H1 (cell line): ENCODE data around the gene ANKIB1. TPM values are rescaled to one million over a fixed set of nuclear protein-coding genes. Genes with fewer than 3 reads are reported as not detected.

ENCODE experiments used
- CTCF ChIA-PET: fragments of 300-600 bp; sonication (Branson Sonifier 250); formaldehyde crosslinking; loops from one replicate; lab custom pipeline; 2021; ENCODE audit not compliant: partially characterized antibody; lab: Charles Lee
- POLR2A ChIA-PET: fragments of 300-600 bp; sonication (Branson Sonifier 250); formaldehyde crosslinking; loops from one replicate; lab custom pipeline; 2021; ENCODE audit warnings: inconsistent platforms; ENCODE audit not compliant: partially characterized antibody; lab: Charles Lee
- DNase-seq, 2 experiments: peaks; one replicate each; pipeline versions ENCODE4 v3.0.0 to v3.0.0-alpha.2; 2010 to 2022; ENCODE audit warnings: low spot score in 2 of 2, low read depth in 1 of 2, mixed read lengths in 1 of 2
- FAIRE-seq: peaks from 2 replicates; lab custom pipeline; 2011; peaks lifted over from hg19 to GRCh38; lab: Jason Lieb, UNC
- H2AFZ ChIP-seq: 2 replicates; pipeline ENCODE4 v1.8.1; 2012; ENCODE audit warnings: low read length, inconsistent platforms
- H2AK5ac ChIP-seq: 2 replicates; pipeline ENCODE4 v1.6.1; 2013; ENCODE audit warnings: low read depth, low read length
- H2BK120ac ChIP-seq: replicated peaks from 2 replicates; pipeline ENCODE3; 2013; ENCODE audit warnings: low read depth, low read length, inconsistent platforms
- H2BK12ac ChIP-seq: 2 replicates; pipeline ENCODE4 v1.6.1; 2013; ENCODE audit warnings: low read depth, low read length
- H2BK15ac ChIP-seq: 2 replicates; pipeline ENCODE4 v1.6.1; 2013; ENCODE audit warnings: low read length
- H2BK20ac ChIP-seq: 2 replicates; pipeline ENCODE4 v1.6.1; 2013; ENCODE audit warnings: low read length
- H2BK5ac ChIP-seq: 2 replicates; pipeline ENCODE4 v1.6.1; 2013; ENCODE audit warnings: low read depth, low read length
- H3K14ac ChIP-seq: 2 replicates; pipeline ENCODE4 v1.6.1; 2013; ENCODE audit warnings: inconsistent platforms; ENCODE audit not compliant: insufficient read length
- H3K18ac ChIP-seq: 2 replicates; pipeline ENCODE4 v1.6.1; 2013; ENCODE audit warnings: low read length; ENCODE audit errors: extremely low read depth
- H3K23ac ChIP-seq: 2 replicates; pipeline ENCODE4 v1.6.1; 2013; ENCODE audit warnings: inconsistent platforms; ENCODE audit not compliant: insufficient read length
- H3K23me2 ChIP-seq: 2 replicates; pipeline ENCODE4 v1.6.1; 2013; ENCODE audit warnings: low read depth, low read length
- H3K27ac ChIP-seq: 2 replicates; pipeline ENCODE4 v1.6.1; 2011; ENCODE audit warnings: low read depth, low read length, inconsistent platforms
- H3K27me3 ChIP-seq, 4 experiments: replicated peaks in 1 of 4; 1 replicate in 1 of 4; 2 replicates in 3 of 4; pipeline versions ENCODE4 v1.6.1 to v1.8.1; 2011 to 2013; ENCODE audit warnings: low read length in 3 of 4, mild to moderate bottlenecking in 3 of 4, inconsistent platforms in 2 of 4, mixed read lengths in 2 of 4, moderate library complexity in 1 of 4; ENCODE audit not compliant: control insufficient read depth in 3 of 4, insufficient read depth in 3 of 4; ENCODE audit errors: extremely low read depth in 1 of 4
- H3K36me3 ChIP-seq, 4 experiments: 2 replicates each; pipeline versions ENCODE4 v1.6.1 to v1.8.1; 2011 to 2013; ENCODE audit warnings: mild to moderate bottlenecking in 4 of 4, low read length in 3 of 4, moderate library complexity in 2 of 4, control low read depth in 1 of 4, inconsistent platforms in 1 of 4; ENCODE audit not compliant: insufficient read depth in 4 of 4, control insufficient read depth in 2 of 4
- H3K4ac ChIP-seq: replicated peaks from 2 replicates; pipeline ENCODE3; 2013; ENCODE audit warnings: low read length, low read depth, mixed read lengths, inconsistent platforms; ENCODE audit not compliant: insufficient read length
- H3K4me1 ChIP-seq, 4 experiments: replicated peaks in 1 of 4; 1 replicate in 1 of 4; 2 replicates in 3 of 4; pipeline versions ENCODE4 v1.6.1 to v1.8.1; 2011 to 2013; ENCODE audit warnings: low read length in 3 of 4, inconsistent platforms in 2 of 4, mixed read lengths in 1 of 4; ENCODE audit not compliant: insufficient read depth in 4 of 4, control insufficient read depth in 3 of 4
- H3K4me2 ChIP-seq, 2 experiments: 2 replicates each; pipeline versions ENCODE4 v1.6.1 to v1.8.1; 2011 to 2013; ENCODE audit warnings: low read depth in 2 of 2, low read length in 2 of 2, control low read depth in 1 of 2, inconsistent platforms in 1 of 2, mild to moderate bottlenecking in 1 of 2; ENCODE audit not compliant: insufficient read depth in 1 of 2
- H3K4me3 ChIP-seq, 4 experiments: fragments of 200-600, 300-600 bp in 1 of 4; sonication (generic), shearing (Covaris generic), sonication (Bioruptor Twin) in 1 of 4; 2 replicates each; pipeline versions ENCODE4 v1.5.1 to v1.8.1; 2011 to 2016; ENCODE audit warnings: low read length in 4 of 4, low read depth in 3 of 4, control low read depth in 2 of 4, inconsistent platforms in 2 of 4, mild to moderate bottlenecking in 2 of 4, mixed read lengths in 1 of 4, moderate library complexity in 1 of 4; ENCODE audit not compliant: insufficient read depth in 2 of 4; ENCODE audit errors: extremely low read depth in 1 of 4
- H3K56ac ChIP-seq: replicated peaks from 2 replicates; pipeline ENCODE3; 2013; ENCODE audit warnings: low read depth, mild to moderate bottlenecking, mixed read lengths, low read length, inconsistent platforms; ENCODE audit not compliant: insufficient read length
- H3K79me1 ChIP-seq: 2 replicates; pipeline ENCODE4 v1.6.1; 2013; ENCODE audit warnings: low read depth, low read length, control low read depth
- H3K79me2 ChIP-seq, 2 experiments: 2 replicates each; pipeline versions ENCODE4 v1.6.1 to v1.8.1; 2012 to 2013; ENCODE audit warnings: low read length in 2 of 2, mild to moderate bottlenecking in 2 of 2, inconsistent platforms in 1 of 2; ENCODE audit not compliant: insufficient read depth in 2 of 2, control insufficient read depth in 1 of 2
- H3K9ac ChIP-seq, 4 experiments: replicated peaks in 1 of 4; 1 replicate in 1 of 4; 2 replicates in 3 of 4; pipeline versions ENCODE4 v1.6.1 to v1.8.1; 2011 to 2013; ENCODE audit warnings: low read depth in 3 of 4, low read length in 3 of 4, control low read depth in 2 of 4, mild to moderate bottlenecking in 2 of 4, moderate library complexity in 2 of 4, inconsistent platforms in 1 of 4; ENCODE audit errors: extremely low read depth in 1 of 4
- H3K9me3 ChIP-seq, 2 experiments: 2 replicates each; pipeline versions ENCODE4 v1.6.1 to v1.8.1; 2012 to 2013; ENCODE audit warnings: mild to moderate bottlenecking in 2 of 2, moderate library complexity in 2 of 2, control low read depth in 1 of 2, inconsistent platforms in 1 of 2, low read depth in 1 of 2, low read length in 1 of 2, mixed read lengths in 1 of 2; ENCODE audit not compliant: insufficient read depth in 2 of 2
- H4K20me1 ChIP-seq, 2 experiments: replicated peaks in 1 of 2; 2 replicates each; pipeline versions ENCODE3 to v1.8.1; 2011 to 2013; ENCODE audit warnings: inconsistent platforms in 2 of 2, low read length in 2 of 2, mild to moderate bottlenecking in 1 of 2; ENCODE audit not compliant: insufficient read depth in 2 of 2, control insufficient read depth in 1 of 2
- H4K5ac ChIP-seq: 2 replicates; pipeline ENCODE4 v1.6.1; 2013; ENCODE audit warnings: low read length, low read depth, mixed read lengths, inconsistent platforms; ENCODE audit not compliant: insufficient read length
- H4K8ac ChIP-seq: 2 replicates; pipeline ENCODE4 v1.8.0; 2013; ENCODE audit warnings: mild to moderate bottlenecking, moderate library complexity, low read length, inconsistent platforms; ENCODE audit not compliant: insufficient read depth; ENCODE audit errors: extremely low read depth
- H4K91ac ChIP-seq: replicated peaks from 2 replicates; pipeline ENCODE3; 2013; ENCODE audit warnings: low read length, mixed read lengths, inconsistent platforms; ENCODE audit not compliant: insufficient read length
- CBX8 ChIP-seq: fragments of 300-800, 300-1000 bp; sonication (generic); IDR thresholded peaks from 2 replicates; pipeline ENCODE4 v1.7.1; 2016; ENCODE audit warnings: low read depth, low read length, borderline replicate concordance
- CHD1 ChIP-seq: IDR thresholded peaks from 2 replicates; pipeline ENCODE4 v1.6.1; 2012; ENCODE audit warnings: low read depth, low read length, improper control_type of control experiment
- CREB1 ChIP-seq: IDR thresholded peaks from 2 replicates; pipeline ENCODE4 v1.6.1; 2012; ENCODE audit warnings: inconsistent platforms
- EP300 ChIP-seq, 2 experiments: IDR thresholded peaks; 1 replicate in 1 of 2; 2 replicates in 1 of 2; pipeline ENCODE4 v1.6.1; 2011 to 2012; ENCODE audit warnings: low read depth in 2 of 2, low read length in 2 of 2, mild to moderate bottlenecking in 2 of 2, borderline replicate concordance in 1 of 2, inconsistent platforms in 1 of 2, moderate library complexity in 1 of 2
- KDM1A ChIP-seq: fragments of 200-600, 300-600 bp; sonication (generic); IDR thresholded peaks from 2 replicates; pipeline ENCODE4 v1.7.1; 2016; ENCODE audit warnings: mild to moderate bottlenecking, low read length, borderline replicate concordance
- KDM4A ChIP-seq: IDR thresholded peaks from one replicate; pipeline ENCODE4 v1.7.1; 2012; ENCODE audit warnings: low read depth, mild to moderate bottlenecking, moderate library complexity, low read length, inconsistent platforms; ENCODE audit not compliant: severe bottlenecking
- POLR2AphosphoS5 ChIP-seq: IDR thresholded peaks from 2 replicates; pipeline ENCODE4 v1.6.1; 2011; ENCODE audit warnings: low read depth, low read length
- RNF2 ChIP-seq: fragments of 200-900, 300-1000 bp; sonication (generic); IDR thresholded peaks from 2 replicates; pipeline ENCODE4 v1.7.1; 2016; ENCODE audit warnings: borderline replicate concordance, low read depth, mild to moderate bottlenecking, antibody characterized with exemption, low read length; ENCODE audit not compliant: poor library complexity, severe bottlenecking; ENCODE audit errors: missing control alignments
- SAP30 ChIP-seq: fragments of 300-600 bp; sonication (generic); IDR thresholded peaks from 2 replicates; pipeline ENCODE4 v1.7.1; 2012; ENCODE audit warnings: low read length, moderate library complexity, mild to moderate bottlenecking, inconsistent platforms; ENCODE audit not compliant: insufficient read depth, insufficient replicate concordance
- SP4 ChIP-seq: IDR thresholded peaks from 2 replicates; pipeline ENCODE4 v1.6.1; 2012; ENCODE audit warnings: low read length, inconsistent platforms
- TBP ChIP-seq: IDR thresholded peaks from 2 replicates; pipeline ENCODE4 v1.6.1; 2011; ENCODE audit warnings: low read depth, low read length, improper control_type of control experiment
- WGBS, 2 experiments: shearing (Covaris generic) in 1 of 2; methylation state at CpG; one replicate each; pipeline versions ENCODE4 v1.1.6 to v1.1.7; 2013 to 2015; ENCODE audit warnings: low lambda C conversion rate in 2 of 2, mixed read lengths in 2 of 2, inconsistent platforms in 1 of 2, low coverage in 1 of 2, missing lambda C conversion rate in 1 of 2; ENCODE audit not compliant: insufficient replicate concordance in 2 of 2, insufficient coverage in 1 of 2, insufficient read length in 1 of 2; ENCODE audit errors: extremely low coverage in 1 of 2, missing lambda C conversion rate in 1 of 2; 5-methylcytosine and 5-hydroxymethylcytosine counted together
- polyA plus RNA-seq, 7 experiments: library from polyadenylated mRNA; depleted of rRNA in 3 of 7; stranded (reverse) in 5 of 7; unstranded in 2 of 7; fragments of >200 nt in 5 of 7; fragments of 200-250 nt in 2 of 7; gene quantifications; 1 replicate in 5 of 7; 2 replicates in 1 of 7; 4 replicates in 1 of 7; pipeline versions ENCODE4 v1.2.1 to v1.2.3, GENCODE V29; 2011 to 2013; ENCODE audit warnings: missing spikeins in 2 of 7, mixed read lengths in 2 of 7
- total RNA-seq: library from RNA; stranded (reverse); fragmentation: NEBNext Ultra II Directional; extraction: Animal tissue kit (Norgen Biotek cat#: 25700); gene quantifications from 2 replicates; pipeline ENCODE4 v1.2.1, GENCODE V29; 2021
- TF ChIP-seq, protein P1 (sequence below): IDR thresholded peaks from 2 replicates; pipeline ENCODE4 v1.6.1; 2012; ENCODE audit warnings: low read length, inconsistent platforms

The ANKIB1 gene
- total and polyA plus RNA-seq, 2 of the 8 experiments (the other 6 are each of a cell fraction or from before 2014, with no cell fraction given) = 19.2 to 43.0 TPM

DNA sequence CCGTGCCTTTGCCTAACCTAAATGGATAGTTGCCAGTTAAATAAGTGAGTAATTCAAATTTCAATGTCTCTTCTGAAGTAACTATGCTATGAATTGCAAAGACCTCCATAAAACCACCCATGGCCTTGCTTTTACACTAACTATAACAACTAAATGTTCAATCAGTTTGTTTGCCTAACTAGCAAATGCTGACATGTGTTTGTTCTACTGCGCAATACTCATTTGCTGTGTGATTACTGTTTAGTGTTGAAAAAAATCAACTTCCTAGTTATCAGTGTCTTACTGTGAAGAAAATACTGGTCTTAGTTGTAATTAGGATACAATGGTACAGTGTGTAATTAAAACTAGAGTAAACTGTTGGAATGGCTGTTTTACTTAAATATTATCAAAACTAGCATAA, 154.2 kb downstream of the ANKIB1 start:
- Histone ChIP-seq H4K20me1 (peaks cover 0 to 1% of the 10 kb centered on the region in 2 experiments), H2BK120ac (no peak overlapping the region), H4K5ac (no peak overlapping the region), H3K4ac (no peak overlapping the region), H2BK5ac (no peak overlapping the region), H3K18ac (no peak overlapping the region), H3K23ac (no peak overlapping the region), H2AK5ac (no peak overlapping the region), H3K9me3 (no peaks in the 10 kb centered on the region), H2BK15ac (no peak overlapping the region), H3K9ac (no peak overlapping the region), H3K23me2 (no peaks in the 10 kb centered on the region), H2BK12ac (no peak overlapping the region), H2AFZ (no peak overlapping the region), H3K4me2 (no peak overlapping the region), H3K4me1 (peaks cover 0 to 5% (median 0%) of the 10 kb centered on the region in 4 experiments; a peak in 1 of 7 replicates), H3K27ac (no peak overlapping the region), H2BK20ac (no peak overlapping the region), H3K14ac (no peak overlapping the region), H3K36me3 (peaks cover 2 to 30% (median 14%) of the 10 kb centered on the region in 4 experiments; a peak in 7 of 8 replicates), H4K8ac (no peak overlapping the region), H3K79me1 (no peaks in the 10 kb centered on the region), H3K56ac (no peak overlapping the region), H3K27me3 (peaks cover 0 to 1% (median 0%) of the 10 kb centered on the region in 4 experiments; a peak in 1 of 7 replicates), H3K4me3 (no peak overlapping the region), H4K91ac (no peak overlapping the region), H3K79me2 (no peaks in the 10 kb centered on the region)
- TF ChIP-seq CREB1 (no peak), KDM4A (no peak), TBP (no peak), KDM1A (no peak), CHD1 (no peak), SP4 (no peak), SAP30 (no peak), CBX8 (no peak), EP300 (IDR thresholded peaks at IDR 0.05; ENCODE audit: borderline replicate concordance in 1 of 2, low read depth in 2 of 2, low read length in 2 of 2) (no peak), POLR2AphosphoS5 (no peak), RNF2 (no peak)
- TF ChIP-seq, protein P1, sequence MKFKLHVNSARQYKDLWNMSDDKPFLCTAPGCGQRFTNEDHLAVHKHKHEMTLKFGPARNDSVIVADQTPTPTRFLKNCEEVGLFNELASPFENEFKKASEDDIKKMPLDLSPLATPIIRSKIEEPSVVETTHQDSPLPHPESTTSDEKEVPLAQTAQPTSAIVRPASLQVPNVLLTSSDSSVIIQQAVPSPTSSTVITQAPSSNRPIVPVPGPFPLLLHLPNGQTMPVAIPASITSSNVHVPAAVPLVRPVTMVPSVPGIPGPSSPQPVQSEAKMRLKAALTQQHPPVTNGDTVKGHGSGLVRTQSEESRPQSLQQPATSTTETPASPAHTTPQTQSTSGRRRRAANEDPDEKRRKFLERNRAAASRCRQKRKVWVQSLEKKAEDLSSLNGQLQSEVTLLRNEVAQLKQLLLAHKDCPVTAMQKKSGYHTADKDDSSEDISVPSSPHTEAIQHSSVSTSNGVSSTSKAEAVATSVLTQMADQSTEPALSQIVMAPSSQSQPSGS = no peak
- FAIRE-seq = no peak
- DNase-seq = no peak
- 95% methylated on average over 2 of the region's 2 CpGs; no CpG with 5 or more reads in 1 of the 2 experiments for WGBS, 2 experiments
- ChIA-PET CTCF (no interaction called here), POLR2A (no interaction called here)
